HL-60 (cell line): ENCODE data around the gene TPM4.
A peak's percentile ranks its signal among the peaks of the same experiment; 100 is the strongest.

Experiments used
- GABPA ChIP-seq: IDR thresholded peaks from 2 replicates; pipeline ENCODE4 v1.6.1; 2012; ENCODE audit warnings: low read depth
- POLR2AphosphoS5 ChIP-seq: IDR thresholded peaks from 2 replicates; pipeline ENCODE4 v1.6.1; 2012; ENCODE audit warnings: low read depth
- REST ChIP-seq: IDR thresholded peaks from 2 replicates; pipeline ENCODE4 v1.6.1; 2012; ENCODE audit warnings: low read depth; ENCODE audit not compliant: insufficient replicate concordance
- SPI1 ChIP-seq: IDR thresholded peaks from 2 replicates; pipeline ENCODE4 v1.6.1; 2012; ENCODE audit warnings: low read depth, mild to moderate bottlenecking, borderline replicate concordance
- TF ChIP-seq, protein P1 (sequence below): IDR thresholded peaks from one replicate; pipeline ENCODE4 v1.5.1; 2011; ENCODE audit warnings: low read length, control low read depth, inconsistent platforms; ENCODE audit not compliant: insufficient read depth

DNA sequence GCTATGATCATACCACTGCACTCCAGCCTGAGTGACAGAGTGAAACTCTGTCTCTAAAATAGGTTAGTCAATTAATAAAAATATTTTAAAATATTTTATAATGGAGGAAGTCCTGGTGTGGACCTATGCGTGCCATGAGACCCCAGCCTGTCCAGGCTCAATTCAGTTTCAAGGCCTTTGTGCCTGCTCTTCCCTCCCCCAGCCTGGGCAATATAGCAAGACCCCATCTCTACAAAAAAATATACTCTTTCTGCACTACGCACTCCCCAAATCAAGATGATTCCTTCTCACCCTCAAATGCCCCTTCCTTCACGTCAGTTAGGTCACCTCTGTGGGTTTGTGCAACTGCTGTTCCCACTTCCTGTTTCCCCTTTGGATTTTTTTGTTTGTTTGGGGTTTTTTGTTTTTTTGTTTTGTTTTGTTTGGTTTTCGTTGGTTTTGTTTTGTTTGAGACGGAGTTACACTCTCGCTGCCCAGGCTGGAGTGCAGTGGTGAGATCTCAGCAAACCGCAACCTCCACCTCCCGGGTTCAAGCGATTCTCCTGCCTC lies 65.8 kb downstream of the TPM4 start:
- TF ChIP-seq, protein P1, sequence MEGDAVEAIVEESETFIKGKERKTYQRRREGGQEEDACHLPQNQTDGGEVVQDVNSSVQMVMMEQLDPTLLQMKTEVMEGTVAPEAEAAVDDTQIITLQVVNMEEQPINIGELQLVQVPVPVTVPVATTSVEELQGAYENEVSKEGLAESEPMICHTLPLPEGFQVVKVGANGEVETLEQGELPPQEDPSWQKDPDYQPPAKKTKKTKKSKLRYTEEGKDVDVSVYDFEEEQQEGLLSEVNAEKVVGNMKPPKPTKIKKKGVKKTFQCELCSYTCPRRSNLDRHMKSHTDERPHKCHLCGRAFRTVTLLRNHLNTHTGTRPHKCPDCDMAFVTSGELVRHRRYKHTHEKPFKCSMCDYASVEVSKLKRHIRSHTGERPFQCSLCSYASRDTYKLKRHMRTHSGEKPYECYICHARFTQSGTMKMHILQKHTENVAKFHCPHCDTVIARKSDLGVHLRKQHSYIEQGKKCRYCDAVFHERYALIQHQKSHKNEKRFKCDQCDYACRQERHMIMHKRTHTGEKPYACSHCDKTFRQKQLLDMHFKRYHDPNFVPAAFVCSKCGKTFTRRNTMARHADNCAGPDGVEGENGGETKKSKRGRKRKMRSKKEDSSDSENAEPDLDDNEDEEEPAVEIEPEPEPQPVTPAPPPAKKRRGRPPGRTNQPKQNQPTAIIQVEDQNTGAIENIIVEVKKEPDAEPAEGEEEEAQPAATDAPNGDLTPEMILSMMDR, result no peak
- TF ChIP-seq REST (no peak), POLR2AphosphoS5 (0 out of 2 replicates have a peak, but pooled peaks have one; percentile 57), GABPA (no peak; the same call in 1 of the 2 replicates), SPI1 (peak; percentile 89)
